Left cardiac atrium (tissue), 4 donors: ENCODE measurements around the gene LAMA4. TPM values are rescaled to one million over a fixed set of nuclear protein-coding genes. Genes with fewer than 3 reads are reported as not detected.
A peak's percentile ranks its signal among the peaks of the same experiment; 100 is the strongest.

Source experiments
- ATAC-seq, 2 donors: fragments of 200-7000 bp; cut with Tn5 transposase; one replicate each; pipeline ENCODE4 v1.9.1; 2020; ENCODE audit warnings: mild to moderate bottlenecking in 2 of 2, moderate library complexity in 2 of 2
- DNase-seq: peaks from one replicate; pipeline ENCODE4 v3.0.0-alpha.2; 2020
- intact Hi-C, 2 donors: fragments of 100-400 bp; cut with DNase I; formaldehyde crosslinking; loops; one replicate each; pipeline versions ENCODE4 v1.14.1 to v1.15.1; 2022 to 2023
- long read RNA-seq: library from polyadenylated mRNA; unstranded; transcript quantifications from one replicate; pipeline ENCODE4 v2.0.0, GENCODE V29; 2021
- total RNA-seq, 2 donors: library from RNA; stranded (reverse); fragmentation: NEBNext Ultra II Directional; extraction: Animal tissue kit (Norgen Biotek cat#: 25700); gene quantifications; one replicate each; pipeline ENCODE4 v1.2.1, GENCODE V29; 2021
- donor health status: DM: no; HTN: yes; CAD: no.
- donor health status: DM: no; HTN: yes; CAD: no; lungs with severe emphysema.
- donor health status: DM: yes; HTN: yes; CAD: no.
- donor health status: Dilated cardiomyopathy.

Gene LAMA4
- 10 to 100 TPM; 63.7 to 87.8 TPM for total RNA-seq
- long read RNA-seq, full-length matches to known transcripts: 5 of 32 reads
- long read RNA-seq, partial matches to known transcripts: 20 of 32 reads
- long read RNA-seq, other reads (novel, unspliced or antisense): 7 of 32 reads

- intact Hi-C loops: loop anchor here in 1 of 2 donors (10.0 kb wide), 1 partner anchor 69 kb away; no protein-coding TSS in a partner anchor
- peak; percentile 60 for DNase-seq
- peak; percentile 65 to 73 for ATAC-seq
These were observed at the start of gene LAMA4 for GRCh38 chr6:112253841-112254816. TSS of gene LAMA4 (minus strand) at chr6:112254567. CDS start at chr6:112254150, 417 bp downstream.

GRCh38 chr6:112302142-112302705, 47.9 kb upstream of the LAMA4 start:
- ATAC-seq (no peak), DNase-seq (no peak)
- intact Hi-C loops: no loop called here

- intact Hi-C loops: no loop called here
- no peak for DNase-seq
These were observed 46.5 kb upstream of the LAMA4 start for GRCh38 chr6:112300896-112301295.

GRCh38 chr6:112298816-112299281, 44.5 kb upstream of the LAMA4 start:
- no peak for DNase-seq
- ATAC-seq: peak; percentile 39 to 81
- intact Hi-C loops: no loop called here

More at GRCh38 chr6:112300896-112301295, 46.5 kb upstream of the LAMA4 start:
- ATAC-seq: no peak

GRCh38 chr6:112298021-112298745, 43.8 kb upstream of the LAMA4 start:
- intact Hi-C loops: no loop called here
- DNase-seq (no peak), ATAC-seq (peak; percentile 84 to 90)

- intact Hi-C loops: no loop called here
- DNase-seq: no peak
- ATAC-seq: no peak
These were observed 42.3 kb upstream of the LAMA4 start for GRCh38 chr6:112296694-112297093.

- ATAC-seq (peak; percentile 17 to 62), DNase-seq (no peak)
- intact Hi-C loops: no loop called here
These were observed 41.8 kb upstream of the LAMA4 start for GRCh38 chr6:112296122-112296521.

GRCh38 chr6:112291161-112291762, 36.9 kb upstream of the LAMA4 start:
- DNase-seq (no peak), ATAC-seq (no peak)
- intact Hi-C loops: no loop called here

- DNase-seq: peak; percentile 64
- intact Hi-C loops: loop anchor here in 1 of 2 donors (10.0 kb wide), 1 partner anchor 104 kb away; no protein-coding TSS in a partner anchor
- ATAC-seq: peak; percentile 93 to 95
These were observed 34.7 kb upstream of the LAMA4 start for GRCh38 chr6:112289038-112289566.

GRCh38 chr6:112288475-112288874, 34.1 kb upstream of the LAMA4 start:
- intact Hi-C loops: loop anchor here in 1 of 2 donors (10.0 kb wide), 1 partner anchor 104 kb away; no protein-coding TSS in a partner anchor
- ATAC-seq: peak in 1 of 2 donors; percentile 23
- DNase-seq: no peak

GRCh38 chr6:112287577-112288225, 33.3 kb upstream of the LAMA4 start:
- intact Hi-C loops: loop anchor here in 1 of 2 donors (10.0 kb wide), 1 partner anchor 103 kb away; no protein-coding TSS in a partner anchor
- DNase-seq (no peak), ATAC-seq (no peak)

- intact Hi-C loops: loop anchor here in 1 of 2 donors (10.0 kb wide), 1 partner anchor 102 kb away; no protein-coding TSS in a partner anchor
- ATAC-seq: peak in 1 of 2 donors; percentile 16
- no peak for DNase-seq
These were observed 32.3 kb upstream of the LAMA4 start for GRCh38 chr6:112286500-112287144.

- intact Hi-C loops: loop anchor here in 1 of 2 donors (10.0 kb wide), 1 partner anchor 101 kb away; no protein-coding TSS in a partner anchor
- no peak for ATAC-seq
These were observed 31.6 kb upstream of the LAMA4 start for GRCh38 chr6:112286010-112286409.

GRCh38 chr6:112284603-112285002, 30.2 kb upstream of the LAMA4 start:
- intact Hi-C loops: loop anchor here in 1 of 2 donors (10.0 kb wide), 1 partner anchor 100 kb away; no protein-coding TSS in a partner anchor
- no peak for DNase-seq
- ATAC-seq: no peak

More at GRCh38 chr6:112286010-112286409, 31.6 kb upstream of the LAMA4 start:
- DNase-seq: no peak

GRCh38 chr6:112283621-112284020, 29.3 kb upstream of the LAMA4 start:
- DNase-seq: no peak
- ATAC-seq: no peak
- intact Hi-C loops: loop anchor here in 1 of 2 donors (10.0 kb wide), 1 partner anchor 99 kb away; no protein-coding TSS in a partner anchor

GRCh38 chr6:112281821-112282615, 27.7 kb upstream of the LAMA4 start:
- peak; percentile 93 for ATAC-seq
- intact Hi-C loops: loop anchor here in 1 of 2 donors (10.0 kb wide), 1 partner anchor 97 kb away; no protein-coding TSS in a partner anchor
- DNase-seq: peak; percentile 74
